CD4-positive, alpha-beta T cell treated with Interferon alpha-2 for 1 hour (primary cell): ENCODE data around the gene CDK13.
"Not testable (repeated sequence)": the region's sequence is repeated elsewhere in the genome, so short reads cannot be mapped to it uniquely, and the experiment has no call there.

ENCODE experiments used
- DNase-seq, 2 donors: peaks; one replicate each; pipeline ENCODE4 v3.0.0-alpha.2; 2020 to 2022

Gene CDK13

DNA sequence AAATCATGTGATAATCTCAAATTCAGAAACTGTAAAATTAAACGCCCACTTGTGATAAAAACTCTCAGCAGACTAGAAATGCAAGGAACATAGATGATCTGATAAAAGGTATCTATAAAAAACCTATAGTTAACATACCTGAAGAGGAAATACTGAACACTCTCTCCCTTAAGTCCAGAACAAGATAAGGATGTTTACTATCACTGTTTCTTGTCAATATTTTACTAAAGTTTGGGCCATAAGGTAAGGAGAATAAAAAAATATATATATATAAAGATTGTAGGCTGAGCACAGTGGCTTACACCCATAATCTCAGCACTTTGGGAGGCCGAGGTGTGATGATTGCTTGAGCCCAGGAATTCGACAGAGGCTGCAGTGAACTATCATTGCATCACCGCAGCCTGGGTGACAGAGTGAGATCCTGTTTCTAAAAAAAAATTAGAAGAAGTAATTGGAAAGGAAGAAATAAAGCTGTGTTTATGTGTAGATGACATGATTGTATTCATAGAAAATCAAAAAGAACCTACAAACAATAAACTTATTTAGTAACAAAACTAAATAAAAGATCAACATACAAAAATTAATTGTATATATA, 155.9 kb downstream of the CDK13 start:
- DNase-seq, result no peak

DNA sequence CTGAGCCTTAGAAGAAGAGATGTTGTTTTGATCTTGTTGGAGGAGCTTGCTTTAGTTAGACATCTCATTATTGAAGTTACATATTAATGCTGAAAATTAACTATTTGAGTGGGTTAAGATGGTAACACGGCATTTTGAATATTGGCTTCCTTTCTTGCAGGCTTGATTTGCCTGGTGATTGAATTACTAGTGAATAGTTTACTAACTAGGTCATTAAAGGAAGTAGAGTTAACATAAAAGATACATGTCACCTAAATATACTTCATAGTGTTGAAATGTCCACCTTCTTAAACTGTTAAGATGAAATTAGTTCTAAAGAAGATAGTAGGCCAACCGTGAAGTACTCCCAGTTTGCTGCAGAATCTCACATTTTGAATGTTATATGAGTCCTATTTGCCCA, 165.9 kb downstream of the CDK13 start:
- DNase-seq, result no peak

DNA sequence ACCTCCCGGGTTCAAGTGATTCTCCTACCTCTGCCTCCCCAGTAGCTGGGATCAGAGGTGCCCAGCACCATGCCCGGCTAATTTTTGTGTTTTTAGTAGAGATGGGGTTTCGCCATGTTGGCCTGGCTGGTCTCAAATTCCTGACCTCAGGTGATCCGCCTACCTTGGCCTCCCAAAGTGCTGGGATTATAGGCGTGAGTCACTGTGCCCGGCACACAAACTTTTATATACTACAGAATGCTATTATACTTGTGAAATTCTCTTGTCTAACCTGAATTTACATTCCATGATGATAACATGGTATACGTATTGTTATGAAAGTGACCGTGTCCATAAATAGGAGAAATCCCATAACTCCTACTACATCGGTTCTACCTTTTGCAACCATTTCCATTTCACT, 167.1 kb downstream of the CDK13 start:
- DNase-seq, result not testable (repeated sequence)

DNA sequence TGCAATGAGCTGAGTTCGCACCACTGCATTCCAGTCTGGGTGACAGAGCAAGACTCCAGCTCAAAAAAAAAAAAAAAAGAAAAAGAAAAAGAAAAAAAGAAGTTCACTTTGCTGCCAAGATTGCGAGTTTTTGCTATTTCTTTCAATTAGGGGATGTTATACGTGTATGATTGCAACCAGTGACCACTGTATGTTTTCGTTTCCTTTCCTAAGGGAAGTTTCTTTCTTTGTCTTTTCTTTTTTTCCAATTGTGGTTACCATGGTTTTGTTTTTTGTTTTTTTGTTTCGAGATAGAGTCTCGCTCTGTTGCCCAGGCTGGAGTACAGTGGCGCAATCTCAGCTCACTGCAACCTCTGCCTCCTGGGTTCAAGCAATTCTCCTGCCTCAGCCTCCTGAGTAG, 168.1 kb downstream of the CDK13 start:
- not testable (repeated sequence) for DNase-seq

DNA sequence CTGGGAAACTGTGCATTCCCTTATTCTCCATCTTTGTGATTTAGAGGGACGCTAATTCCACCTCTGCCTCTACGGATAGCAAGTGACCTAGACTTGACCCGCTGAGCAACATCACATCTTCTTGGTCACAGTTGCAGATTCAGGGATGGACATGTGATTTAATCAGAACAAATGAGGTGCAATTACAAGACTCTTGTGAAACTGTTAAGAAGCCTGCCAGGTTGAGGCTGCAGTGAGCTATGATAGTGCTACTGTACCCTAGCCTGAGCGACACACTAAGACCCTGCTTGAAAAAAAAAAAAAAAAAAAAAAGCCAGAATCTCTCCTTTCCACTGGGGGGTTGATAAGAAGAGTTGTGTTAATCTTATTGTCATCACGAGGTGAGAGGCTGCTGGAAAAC, 170.0 kb downstream of the CDK13 start:
- no peak for DNase-seq

DNA sequence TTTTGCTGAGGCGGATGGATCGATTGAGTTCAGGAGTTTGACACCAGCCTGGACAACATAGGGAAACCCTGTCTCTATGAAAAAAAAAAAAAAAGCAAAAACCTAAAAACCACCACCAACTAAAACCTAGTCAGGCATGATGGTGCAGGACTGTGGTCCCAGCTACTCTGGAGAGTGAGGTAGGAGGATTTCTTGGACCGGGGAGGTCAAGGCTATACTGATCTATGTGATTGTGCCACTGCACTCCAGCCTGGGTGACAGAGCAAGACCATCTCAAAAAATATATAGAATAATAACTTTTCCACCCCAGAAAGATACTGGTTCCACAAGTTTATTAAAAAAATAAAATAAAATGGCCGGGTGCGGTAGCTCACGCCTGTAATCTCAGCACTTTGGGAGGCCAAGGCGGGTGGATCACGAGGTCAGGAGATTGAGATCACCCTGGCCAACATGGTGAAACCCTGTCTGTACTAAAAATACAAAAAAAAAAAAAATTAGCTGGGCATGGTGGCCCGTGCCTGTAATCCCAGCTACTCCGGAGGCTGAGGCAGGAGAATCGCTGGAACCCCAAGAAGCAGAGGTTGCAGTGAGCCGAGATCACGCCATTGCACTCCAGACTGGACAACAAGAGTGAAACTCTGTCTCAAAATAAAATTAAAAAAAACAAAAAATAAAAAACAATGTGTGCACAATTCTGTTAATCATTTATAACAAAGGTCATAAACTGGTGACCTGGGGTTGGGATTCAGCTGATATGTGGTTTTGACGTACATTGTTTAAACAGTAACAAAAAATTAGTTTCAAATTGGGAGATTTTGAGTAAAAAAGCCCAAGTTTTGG, 172.3 kb downstream of the CDK13 start:
- DNase-seq, result not testable (repeated sequence)

DNA sequence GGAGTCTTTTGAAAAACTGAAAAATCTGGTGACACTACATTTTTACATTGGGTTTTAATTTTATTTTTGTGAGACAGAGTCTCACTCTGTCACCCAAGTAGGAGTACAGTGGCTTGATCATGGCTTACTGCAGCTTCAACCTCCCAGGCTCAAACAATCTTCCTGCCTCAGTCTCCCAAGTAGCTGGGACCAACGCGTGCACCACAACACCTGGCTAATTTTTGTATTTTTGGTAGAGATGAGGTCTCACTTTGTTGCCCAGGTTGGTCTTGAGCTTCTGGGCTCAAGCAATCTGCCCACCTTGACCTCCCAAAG, 172.8 kb downstream of the CDK13 start:
- no peak for DNase-seq

DNA sequence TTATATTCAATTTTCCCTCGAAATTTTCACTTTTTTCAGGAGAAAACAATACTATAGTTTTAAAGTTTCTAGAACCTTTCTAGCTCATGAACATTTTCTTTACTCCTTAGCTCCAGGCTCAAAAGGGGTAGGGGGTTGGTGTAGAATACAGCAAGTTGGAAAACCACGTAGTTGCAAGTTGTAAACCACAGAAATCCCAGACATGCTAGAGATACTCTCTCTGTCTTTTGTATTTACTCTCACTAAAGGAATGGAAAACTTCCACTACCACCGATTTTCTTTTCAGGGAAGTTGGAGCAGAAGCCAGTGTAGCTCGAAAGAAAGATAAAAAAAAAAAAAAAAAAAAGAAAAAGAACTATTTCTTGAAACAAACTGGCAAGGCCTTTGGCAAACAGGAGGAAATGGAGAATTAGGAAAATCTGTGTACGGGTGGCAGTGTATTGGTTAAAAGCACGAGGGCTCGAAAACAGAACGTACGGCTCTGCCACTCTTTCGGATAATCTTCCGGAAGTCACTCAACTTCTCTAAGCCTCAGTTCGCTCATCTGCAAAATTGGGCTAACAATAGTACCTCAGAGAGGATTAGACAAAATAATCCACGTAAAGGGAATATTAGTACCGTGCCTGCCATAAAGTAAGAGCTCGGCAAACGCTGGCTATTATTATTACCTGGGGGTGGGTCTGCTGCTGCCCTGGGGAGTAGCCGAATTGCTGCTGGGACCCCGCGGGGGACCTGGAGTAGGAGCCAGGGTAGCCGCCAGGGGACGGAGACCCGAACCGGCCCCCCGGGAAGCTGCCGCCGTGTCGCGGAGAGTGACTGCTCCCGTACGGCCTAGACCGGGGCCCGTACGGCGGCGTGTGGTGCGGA, 183.7 kb downstream of the CDK13 start:
- no peak for DNase-seq

DNA sequence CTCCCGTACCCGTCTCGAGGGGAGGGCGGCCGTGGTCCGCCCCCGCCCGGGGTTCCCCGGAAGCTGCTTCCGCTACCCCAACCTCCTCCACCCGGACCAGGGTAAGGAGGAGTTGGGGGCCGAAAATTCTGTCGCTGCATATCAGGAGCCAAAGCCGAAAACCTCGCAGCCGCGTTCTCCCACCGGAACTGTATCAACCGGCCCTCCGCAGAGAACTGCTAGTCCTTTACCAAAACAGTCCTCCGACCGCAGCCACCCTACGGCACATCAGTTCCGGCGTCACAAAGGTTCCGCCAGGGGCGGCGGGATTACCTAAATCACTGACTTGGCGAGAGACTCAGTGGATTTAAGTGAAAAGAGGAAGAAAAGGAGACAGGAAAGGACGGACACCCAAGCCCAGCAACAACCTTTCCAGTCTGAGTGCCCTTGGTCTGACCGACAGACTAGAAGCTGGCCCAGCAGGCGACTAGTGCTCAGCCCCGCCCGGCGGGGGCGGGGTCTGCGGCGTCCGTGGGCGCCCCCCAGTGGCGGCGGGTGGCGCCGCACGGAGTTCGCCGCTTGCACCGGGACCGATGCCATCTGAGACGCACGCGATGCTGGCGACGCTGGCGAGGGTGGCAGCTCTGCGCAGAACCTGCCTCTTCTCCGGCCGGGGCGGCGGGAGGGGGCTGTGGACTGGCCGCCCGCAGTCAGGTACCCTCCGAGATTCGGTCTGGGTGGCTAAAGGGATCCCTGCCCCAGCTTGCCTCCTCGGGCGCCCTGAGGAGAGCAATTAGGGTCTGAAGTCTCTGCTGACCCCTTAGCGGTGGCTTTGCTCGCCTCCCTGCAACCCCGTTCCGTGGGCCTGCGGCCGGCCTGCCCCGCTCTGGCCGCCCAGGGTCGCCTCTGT, 184.6 kb downstream of the CDK13 start, which contains the start of the genes MPLKIP and SUGCT:
Gene MPLKIP (minus strand): TSS at position 195 of the 889 bp plus-strand sequence. CDS start 55 bp downstream, at position 140.
Gene SUGCT (plus strand): TSS at position 578 of the 889 bp plus-strand sequence.
- DNase-seq, result peak; percentile 83 to 90

DNA sequence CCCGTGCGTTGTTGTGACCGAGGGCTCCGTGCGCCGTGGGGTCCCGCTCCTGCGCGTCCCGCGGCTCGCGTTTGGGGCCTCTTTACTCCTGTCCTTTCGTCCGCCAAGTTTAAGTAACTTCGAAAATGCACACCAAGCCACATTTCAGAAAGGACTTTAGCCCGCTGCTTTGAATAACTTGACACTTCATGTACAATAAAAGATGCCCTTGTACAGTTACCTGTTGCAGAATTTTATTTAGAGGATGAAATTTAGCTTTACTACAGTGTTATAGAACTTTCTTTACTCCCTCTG, 185.2 kb downstream of the CDK13 start:
- DNase-seq, result peak in 1 of 2 donors; percentile 12

DNA sequence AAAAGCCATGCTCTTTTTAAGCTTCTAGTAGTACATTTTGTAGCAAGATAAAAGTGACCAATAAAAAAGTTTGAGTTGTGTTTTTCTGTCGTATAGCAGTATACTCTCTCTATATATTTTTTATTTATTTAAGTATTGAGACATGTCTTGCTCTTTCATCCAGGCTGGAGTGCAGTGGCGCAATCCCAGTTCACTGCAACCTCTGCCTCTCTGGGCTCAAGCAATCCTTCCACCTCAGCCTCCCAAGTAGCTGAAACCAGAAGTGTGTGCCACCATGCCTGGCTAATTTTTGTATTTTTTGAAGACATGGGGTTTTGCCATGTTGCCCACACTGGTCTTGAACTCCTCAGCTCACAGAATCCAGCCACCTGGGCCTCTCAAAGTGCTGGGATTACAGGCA, 187.5 kb downstream of the CDK13 start:
- DNase-seq, result no peak

DNA sequence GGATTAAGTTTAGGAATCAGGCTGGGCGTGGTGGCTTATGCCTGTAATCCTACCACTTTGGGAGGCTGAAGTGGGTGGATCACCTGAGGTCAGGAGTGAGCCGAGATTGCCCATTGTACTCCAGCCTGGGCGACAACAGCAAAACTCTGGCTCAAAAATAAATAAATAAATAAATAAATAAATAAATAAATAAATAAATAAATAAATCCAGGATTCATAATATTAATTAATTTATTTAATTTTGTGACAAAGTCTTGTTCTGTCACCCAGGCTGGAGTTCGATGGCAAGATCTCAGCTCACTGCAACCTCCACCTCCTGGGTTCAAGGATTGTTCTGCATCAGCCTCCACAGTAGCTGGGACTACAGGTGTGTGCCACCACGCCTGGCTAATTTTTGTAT, 188.9 kb downstream of the CDK13 start:
- DNase-seq, result no peak

DNA sequence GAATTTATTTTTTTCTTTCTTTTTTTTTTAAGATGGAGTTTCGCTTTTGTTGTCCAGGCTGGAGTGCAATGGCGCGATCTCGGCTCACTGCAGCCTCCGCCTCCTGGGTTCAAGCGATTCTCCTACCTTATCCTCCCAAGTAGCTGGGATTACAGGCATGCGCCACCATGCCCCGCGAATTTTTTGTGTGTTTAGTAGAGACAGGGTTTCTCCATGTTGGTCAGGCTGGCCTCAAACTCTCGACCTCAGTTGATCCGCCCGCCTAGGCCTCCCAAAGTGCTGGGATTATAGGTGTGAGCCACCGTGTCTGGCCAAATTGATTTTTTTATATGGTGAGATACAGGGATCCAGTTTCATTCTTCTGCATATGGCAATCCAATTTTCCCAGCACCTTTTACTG, 189.8 kb downstream of the CDK13 start:
- not testable (repeated sequence) for DNase-seq

DNA sequence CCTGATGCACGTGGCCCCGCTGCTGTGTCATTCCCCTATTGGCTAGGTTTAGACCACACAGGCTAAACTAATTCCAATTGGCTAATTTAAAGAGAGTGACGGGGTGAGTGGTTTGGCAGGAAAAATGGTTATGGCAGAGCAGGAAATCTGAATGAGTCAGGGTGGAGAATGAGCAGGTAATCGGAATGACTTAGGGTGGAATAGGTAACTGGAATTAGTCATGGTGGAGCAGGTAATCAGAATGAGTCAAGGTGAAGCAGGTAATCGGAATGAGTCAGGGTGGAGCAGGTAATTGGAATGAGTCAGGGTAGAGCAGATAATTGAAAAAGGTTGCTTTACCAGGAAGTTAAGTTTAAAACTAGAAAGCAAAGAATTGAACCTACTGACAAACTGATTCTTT, 191.9 kb downstream of the CDK13 start:
- DNase-seq, result not testable (repeated sequence)

DNA sequence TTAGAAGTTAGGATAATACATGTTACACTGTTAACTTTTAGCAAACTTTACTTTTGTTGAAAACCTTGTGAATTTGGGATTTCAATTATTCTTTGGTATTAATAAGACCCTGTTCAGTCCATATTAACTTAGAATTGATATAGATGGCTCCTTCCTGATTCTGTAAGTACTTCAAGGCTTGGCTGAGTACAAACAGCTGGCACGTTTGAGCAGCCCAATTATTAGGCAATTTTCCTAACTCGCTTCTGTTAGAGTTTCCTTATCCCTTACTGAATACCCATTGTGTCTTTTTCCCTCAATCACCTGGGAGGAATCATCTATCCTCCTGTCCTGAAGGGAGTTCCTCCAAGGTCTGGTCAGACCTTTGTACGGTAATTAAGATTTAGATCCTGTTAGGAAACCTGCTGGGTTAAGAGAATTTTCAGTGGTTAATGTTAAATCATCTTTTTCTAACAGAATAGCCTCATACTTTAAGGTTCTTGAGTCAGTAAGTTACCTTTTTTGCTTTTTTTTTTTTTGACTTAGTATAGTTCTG, 195.6 kb downstream of the CDK13 start:
- not testable (repeated sequence) for DNase-seq

DNA sequence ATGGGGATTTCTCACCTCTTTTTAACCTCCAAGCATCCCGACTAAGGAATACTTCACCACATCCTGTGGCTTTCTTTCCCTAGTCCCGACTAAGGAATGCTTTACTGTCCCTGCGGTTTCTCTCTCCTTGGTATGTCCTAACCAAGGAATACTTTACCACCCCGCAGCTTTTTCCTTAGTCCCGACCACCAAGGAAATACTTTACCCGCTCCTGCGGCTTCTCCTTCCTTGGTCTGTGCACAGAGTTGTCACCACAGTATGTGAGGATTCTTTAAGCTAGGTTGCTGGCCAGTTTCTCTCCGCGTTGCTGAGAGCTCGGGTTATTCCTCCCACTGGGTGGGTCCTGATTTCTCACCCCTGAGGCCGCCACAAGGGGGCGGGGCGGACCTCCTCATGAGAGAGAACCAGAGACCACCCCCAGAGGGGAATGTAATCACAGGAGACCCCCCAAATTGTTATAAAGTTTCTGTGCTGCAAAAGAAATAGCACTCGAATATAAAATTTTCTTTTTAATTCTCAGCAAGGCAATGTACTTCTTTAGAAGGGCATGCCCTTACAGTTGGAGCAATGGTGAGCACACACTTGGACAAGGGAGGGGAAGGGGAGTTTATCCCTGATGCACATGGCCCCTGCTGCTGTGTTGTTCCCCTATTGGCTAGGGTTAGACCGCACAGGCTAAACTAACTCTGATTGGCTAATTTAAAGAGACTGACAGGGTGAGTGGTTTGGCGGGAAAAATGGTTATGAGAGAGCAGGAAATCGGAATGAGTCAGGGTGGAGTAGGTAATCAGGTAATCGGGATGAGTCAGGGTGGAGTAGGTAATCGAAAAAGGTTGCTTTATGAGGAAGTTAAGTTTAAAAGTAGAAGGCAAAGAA, 197.6 kb downstream of the CDK13 start:
- no peak for DNase-seq

DNA sequence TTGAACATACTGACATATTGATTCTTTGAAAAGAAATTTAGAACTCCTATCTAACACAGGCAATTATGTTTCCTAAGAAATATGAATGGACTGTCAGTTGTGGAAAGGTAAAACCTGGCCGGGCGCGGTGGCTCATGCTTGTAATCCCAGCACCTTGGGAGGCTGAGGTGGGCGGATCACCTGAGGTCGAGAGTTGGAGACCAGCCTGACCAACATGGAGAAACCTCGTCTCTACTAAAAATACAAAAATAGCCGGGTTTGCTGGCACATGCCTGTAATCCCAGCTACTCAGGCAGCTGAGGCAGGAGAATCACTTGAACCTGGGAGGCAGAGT, 198.2 kb downstream of the CDK13 start:
- not testable (repeated sequence) for DNase-seq

DNA sequence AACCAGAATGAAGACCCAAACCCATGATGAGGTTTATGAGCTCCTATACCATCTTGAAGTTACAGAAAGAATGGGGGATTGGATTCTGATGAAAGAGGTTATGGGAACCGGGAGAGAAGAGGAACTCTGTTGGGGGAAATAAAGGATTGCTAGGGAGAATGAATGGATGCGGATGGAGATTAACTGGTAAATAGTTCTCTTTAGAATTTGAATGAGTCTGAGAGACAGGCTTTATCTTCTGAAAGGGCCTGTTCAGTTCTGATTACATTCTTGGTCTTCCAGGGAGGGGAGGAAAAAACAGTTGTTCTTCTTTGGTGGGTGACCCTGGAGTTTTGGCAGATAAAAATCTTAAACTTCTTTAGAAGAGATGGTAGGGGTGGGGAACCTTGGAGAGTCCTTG, 198.6 kb downstream of the CDK13 start:
- no peak for DNase-seq
